Naive thymus-derived CD8-positive, alpha-beta T cell (primary cell): Measurements from ENCODE around the gene BBOF1. TPM values are rescaled to one million over a fixed set of nuclear protein-coding genes. Genes with fewer than 3 reads are reported as not detected.
"Not testable (repeated sequence)": the region's sequence is repeated elsewhere in the genome, so short reads cannot be mapped to it uniquely, and the experiment has no call there.

Source experiments
- ATAC-seq, 2 donors: fragments of 150-1000 bp; cut with Tn5 transposase in 1 of 2; sonication (Bioruptor Pico), chemical (Tn5 transposase) in 1 of 2; 1 replicate in 1 of 2; 2 replicates in 1 of 2; pipeline ENCODE4 v1.10.0; 2021; ENCODE audit warnings: mild to moderate bottlenecking in 2 of 2, moderate library complexity in 2 of 2
- POLR2A ChIA-PET: fragments of 350-600 bp; sonication (Branson Sonifier 250); formaldehyde crosslinking; loops from one replicate; lab custom pipeline; 2021; ENCODE audit warnings: antibody characterized with exemption; lab: Charles Lee
- DNase-seq, 10 donors: peaks; one replicate each; pipeline versions ENCODE4 v3.0.0 to v3.0.0-alpha.2; 2020 to 2022
- H3K27ac Mint-ChIP-seq, 10 donors: one replicate each; pipeline ENCODE4 v1.8.0; 2020 to 2022; ENCODE audit warnings: mild to moderate bottlenecking in 10 of 10, mixed read lengths in 10 of 10, moderate library complexity in 4 of 10, inconsistent platforms in 1 of 10
- H3K27me3 Mint-ChIP-seq, 5 donors: one replicate each; pipeline ENCODE4 v1.8.0; 2021 to 2022; ENCODE audit warnings: mixed read lengths in 5 of 5
- H3K36me3 Mint-ChIP-seq, 3 donors: one replicate each; pipeline ENCODE4 v1.8.0; 2020 to 2022; ENCODE audit warnings: mixed read lengths in 3 of 3, mild to moderate bottlenecking in 2 of 3, inconsistent platforms in 1 of 3
- H3K4me1 Mint-ChIP-seq, 4 donors: one replicate each; pipeline ENCODE4 v1.8.0; 2021 to 2022; ENCODE audit warnings: mixed read lengths in 4 of 4
- H3K4me3 Mint-ChIP-seq, 10 donors: one replicate each; pipeline ENCODE4 v1.8.0; 2020 to 2022; ENCODE audit warnings: mild to moderate bottlenecking in 10 of 10, mixed read lengths in 10 of 10, moderate library complexity in 6 of 10, inconsistent platforms in 1 of 10
- H3K9me3 Mint-ChIP-seq, 9 donors: one replicate each; pipeline ENCODE4 v1.8.0; 2020 to 2022; ENCODE audit warnings: mixed read lengths in 9 of 9, mild to moderate bottlenecking in 3 of 9, inconsistent platforms in 1 of 9, moderate library complexity in 1 of 9
- polyA plus RNA-seq, 3 donors: library from polyadenylated mRNA; unstranded; fragments of 300-500 nt; fragmentation: Illumina TruSeq; gene quantifications; one replicate each; pipeline ENCODE4 v1.2.3, GENCODE V29; 2021
- total RNA-seq, 8 experiments: library from RNA in 2 of 8; stranded (reverse) in 2 of 8; gene quantifications; one replicate each; pipeline ENCODE4 v1.2.3 and lab custom pipeline; 2021 to 2026

BBOF1 gene
- total RNA-seq, result 1 to 10 TPM; 3.0 to 4.4 TPM
- 1 to 10 TPM; 3.8 to 9.4 (median 3.8) TPM for polyA plus RNA-seq
- 3.5 to 11.8 (median 7.2) reads per million in 6 experiments for total RNA-seq (lab: John Stamatoyannopoulos, UW)

- DNase-seq (peak; percentile 79 to 92 (median 85)), ATAC-seq (peak; percentile 93 to 94)
- H3K27ac Mint-ChIP-seq, result peak within 1 kb of the TSS; percentile 90 to 98 (median 96)
- H3K36me3 Mint-ChIP-seq, result peaks cover 0 to 2% (median under 1%) of the 10 kb centered on the region in 3 donors
- H3K4me1 Mint-ChIP-seq, result peaks cover 3 to 19% (median 14%) of the 10 kb centered on the region in 4 donors
- POLR2A ChIA-PET, result interaction anchor here (0.6 to 1.5 kb wide), 7 partner anchors 8 to 527 kb away, joined by 3 to 6 read pairs (median 4); partner anchors contain the start of genes ALDH6A1, COQ6, FAM161B and LIN52
- no peaks in the 10 kb centered on the region for H3K27me3 Mint-ChIP-seq
- H3K9me3 Mint-ChIP-seq, result no peaks in the 10 kb centered on the region
- peak within 1 kb of the TSS; percentile 85 to 97 (median 94) for H3K4me3 Mint-ChIP-seq
These were observed at the start of gene BBOF1, which contains the start of gene ENTPD5 for GRCh38 chr14:74018586-74019407. BBOF1 (plus strand) TSS chr14:74019349; CDS start chr14:74019479, 130 bp downstream. ENTPD5 (minus strand) TSS chr14:74019288; CDS start chr14:73988102, 31,186 bp downstream.

GRCh38 chr14:73973497-73973896 lies 45.7 kb upstream of the BBOF1 start:
- DNase-seq, result no peak
- Mint-ChIP-seq H3K36me3 (peaks cover 0 to 52% (median 11%) of the 10 kb centered on the region in 3 donors), H3K4me1 (no peaks in the 10 kb centered on the region), H3K27me3 (no peaks in the 10 kb centered on the region), H3K4me3 (no peak overlapping the region), H3K9me3 (no peaks in the 10 kb centered on the region), H3K27ac (no peak overlapping the region)
- ATAC-seq, result no peak
- POLR2A ChIA-PET, result no interaction called here

GRCh38 chr14:73976125-73976524 lies 43.0 kb upstream of the BBOF1 start:
- no peaks in the 10 kb centered on the region for H3K4me1 Mint-ChIP-seq
- POLR2A ChIA-PET, result no interaction called here

GRCh38 chr14:73977896-73978295 lies 41.3 kb upstream of the BBOF1 start:
- H3K4me1 Mint-ChIP-seq, result no peaks in the 10 kb centered on the region
- DNase-seq (no peak), ATAC-seq (no peak)
- no peak overlapping the region for H3K4me3 Mint-ChIP-seq
- POLR2A ChIA-PET, result no interaction called here
- H3K9me3 Mint-ChIP-seq, result no peaks in the 10 kb centered on the region
- peaks cover 0 to 29% (median 11%) of the 10 kb centered on the region in 3 donors for H3K36me3 Mint-ChIP-seq
- no peaks in the 10 kb centered on the region for H3K27me3 Mint-ChIP-seq
- H3K27ac Mint-ChIP-seq, result no peak overlapping the region

More at GRCh38 chr14:73976125-73976524, 43.0 kb upstream of the BBOF1 start:
- Mint-ChIP-seq H3K27me3 (no peaks in the 10 kb centered on the region), H3K9me3 (no peaks in the 10 kb centered on the region), H3K4me3 (no peak overlapping the region), H3K36me3 (peaks cover 0 to 43% (median 11%) of the 10 kb centered on the region in 3 donors), H3K27ac (no peak overlapping the region)
- no peak for ATAC-seq
- DNase-seq, result no peak

- Mint-ChIP-seq H3K27me3 (no peaks in the 10 kb centered on the region), H3K4me3 (no peak overlapping the region), H3K27ac (peak overlapping the region in 1 of 10 donors; percentile 41), H3K4me1 (no peaks in the 10 kb centered on the region), H3K36me3 (peaks cover 0 to 35% (median 22%) of the 10 kb centered on the region in 3 donors), H3K9me3 (no peaks in the 10 kb centered on the region)
- ATAC-seq (no peak), DNase-seq (no peak)
- POLR2A ChIA-PET, result no interaction called here
These were observed 31.1 kb upstream of the BBOF1 start for GRCh38 chr14:73988065-73988464.

GRCh38 chr14:73988656-73989055 lies 30.5 kb upstream of the BBOF1 start:
- not testable (repeated sequence) for H3K4me1 Mint-ChIP-seq

GRCh38 chr14:73991092-73991491 lies 28.1 kb upstream of the BBOF1 start:
- no peaks in the 10 kb centered on the region for H3K27me3 Mint-ChIP-seq
- no peak for DNase-seq
- H3K9me3 Mint-ChIP-seq, result no peaks in the 10 kb centered on the region
- H3K4me1 Mint-ChIP-seq, result peaks cover 0 to under 1% (median 0%) of the 10 kb centered on the region in 4 donors
- no peak overlapping the region for H3K27ac Mint-ChIP-seq
- ATAC-seq, result no peak
- POLR2A ChIA-PET, result no interaction called here
- H3K4me3 Mint-ChIP-seq, result no peak overlapping the region
- peaks cover 3 to 29% (median 11%) of the 10 kb centered on the region in 3 donors for H3K36me3 Mint-ChIP-seq

More at GRCh38 chr14:73988656-73989055, 30.5 kb upstream of the BBOF1 start:
- DNase-seq, POLR2A ChIA-PET, H3K4me3 Mint-ChIP-seq, H3K27me3 Mint-ChIP-seq, H3K9me3 Mint-ChIP-seq, ATAC-seq: not testable (repeated sequence)
- Mint-ChIP-seq H3K36me3 (peaks cover 0 to 35% (median 22%) of the 10 kb centered on the region in 3 donors), H3K27ac (peak overlapping the region in 2 of 10 donors; percentile 33 to 41)

GRCh38 chr14:73994926-73995325 lies 24.2 kb upstream of the BBOF1 start:
- DNase-seq, result not testable (repeated sequence)

GRCh38 chr14:73995977-73996378 lies 23.2 kb upstream of the BBOF1 start:
- DNase-seq (no peak), ATAC-seq (no peak)
- Mint-ChIP-seq H3K9me3 (no peaks in the 10 kb centered on the region), H3K4me3 (no peak overlapping the region), H3K4me1 (peaks cover 0 to 1% (median 0%) of the 10 kb centered on the region in 4 donors), H3K27me3 (no peaks in the 10 kb centered on the region), H3K36me3 (peaks cover 5 to 43% (median 11%) of the 10 kb centered on the region in 3 donors), H3K27ac (peak overlapping the region in 1 of 10 donors; percentile 33)
- POLR2A ChIA-PET, result no interaction called here

More at GRCh38 chr14:73994926-73995325, 24.2 kb upstream of the BBOF1 start:
- H3K4me1 Mint-ChIP-seq, H3K4me3 Mint-ChIP-seq, H3K27me3 Mint-ChIP-seq, POLR2A ChIA-PET, ATAC-seq, H3K9me3 Mint-ChIP-seq: not testable (repeated sequence)
- peaks cover 5 to 40% (median 11%) of the 10 kb centered on the region in 3 donors for H3K36me3 Mint-ChIP-seq
- H3K27ac Mint-ChIP-seq, result peak overlapping the region in 1 of 10 donors; percentile 31

- ATAC-seq (no peak), DNase-seq (no peak)
- H3K27me3 Mint-ChIP-seq, result no peaks in the 10 kb centered on the region
- H3K4me3 Mint-ChIP-seq, result no peak overlapping the region
- POLR2A ChIA-PET, result interaction anchor here (0.7 kb wide), 1 partner anchor 13 kb away, joined by 7 read pairs; no protein-coding TSS in a partner anchor
- peak overlapping the region in 2 of 10 donors; percentile 2 to 43 for H3K27ac Mint-ChIP-seq
- H3K36me3 Mint-ChIP-seq, result peaks cover 5 to 39% (median 11%) of the 10 kb centered on the region in 3 donors
- peaks cover 0 to 1% (median 0%) of the 10 kb centered on the region in 4 donors for H3K4me1 Mint-ChIP-seq
- H3K9me3 Mint-ChIP-seq, result no peaks in the 10 kb centered on the region
These were observed 22.4 kb upstream of the BBOF1 start for GRCh38 chr14:73996731-73997107.

GRCh38 chr14:73997108-73997943 lies 21.8 kb upstream of the BBOF1 start:
- Mint-ChIP-seq H3K4me3 (no peak overlapping the region), H3K27ac (peak overlapping the region in 1 of 10 donors; percentile 43), H3K9me3 (no peaks in the 10 kb centered on the region), H3K36me3 (peaks cover 5 to 38% (median 11%) of the 10 kb centered on the region in 3 donors), H3K27me3 (no peaks in the 10 kb centered on the region), H3K4me1 (peaks cover 0 to 1% (median 0%) of the 10 kb centered on the region in 4 donors)
- ATAC-seq, result no peak
- DNase-seq, result no peak
- POLR2A ChIA-PET, result no interaction called here

- Mint-ChIP-seq H3K9me3 (no peaks in the 10 kb centered on the region), H3K4me3 (no peak overlapping the region), H3K36me3 (peaks cover 5 to 43% (median 11%) of the 10 kb centered on the region in 3 donors), H3K27me3 (no peaks in the 10 kb centered on the region), H3K27ac (no peak overlapping the region), H3K4me1 (peaks cover 0 to 1% (median 0%) of the 10 kb centered on the region in 4 donors)
- POLR2A ChIA-PET, result no interaction called here
- DNase-seq (no peak), ATAC-seq (no peak)
These were observed 21.2 kb upstream of the BBOF1 start for GRCh38 chr14:73997944-73998447.
